Measurements from ENCODE around the gene P4HA2.

The P4HA2 gene

DNA sequence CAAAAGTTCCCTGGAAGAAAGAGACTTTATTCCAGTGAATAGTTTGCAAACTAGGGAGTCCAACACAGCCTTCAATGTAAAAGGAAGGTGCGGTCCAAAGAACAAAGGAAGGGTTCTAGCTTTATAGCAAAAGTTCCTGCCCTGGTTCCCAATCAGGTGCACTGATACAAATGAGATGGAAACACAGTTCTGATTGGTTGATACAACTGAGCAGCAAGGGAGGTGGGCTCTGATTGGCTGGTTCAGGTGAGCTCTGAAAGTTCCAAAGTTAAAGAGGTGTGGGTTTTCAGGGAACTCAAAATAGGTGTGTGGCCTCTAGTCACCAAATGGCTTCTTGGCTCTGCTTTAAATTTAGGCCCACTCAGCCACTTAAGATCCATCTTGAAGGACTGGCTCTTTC lies 43.1 kb downstream of the P4HA2 start:
- H3K36me3 ChIP-seq (ENCODE audit: control insufficient read depth in 1 of 2, insufficient read depth in 2 of 2, low read length in 2 of 2), result no peaks in the 10 kb centered on the region
- no peak overlapping the region for H3K4me3 ChIP-seq (ENCODE audit: low read depth in 1 of 2, low read length in 2 of 2)
- no peaks in the 10 kb centered on the region for H3K27me3 ChIP-seq (ENCODE audit: control insufficient read depth in 1 of 2, insufficient read depth in 2 of 2, low read length in 2 of 2)
- H3K9ac ChIP-seq (ENCODE audit: low read depth in 1 of 2, low read length in 2 of 2), result no peak overlapping the region
- H3K27ac ChIP-seq (ENCODE audit: low read depth, low read length), result no peak overlapping the region
- no peaks in the 10 kb centered on the region for H3K9me3 ChIP-seq (ENCODE audit: control insufficient read depth in 1 of 2, low read length in 2 of 2)
- peaks cover 0 to 3% of the 10 kb centered on the region in 2 donors for H3K4me1 ChIP-seq (ENCODE audit: control insufficient read depth in 1 of 2, insufficient read depth in 2 of 2, low read length in 2 of 2)

DNA sequence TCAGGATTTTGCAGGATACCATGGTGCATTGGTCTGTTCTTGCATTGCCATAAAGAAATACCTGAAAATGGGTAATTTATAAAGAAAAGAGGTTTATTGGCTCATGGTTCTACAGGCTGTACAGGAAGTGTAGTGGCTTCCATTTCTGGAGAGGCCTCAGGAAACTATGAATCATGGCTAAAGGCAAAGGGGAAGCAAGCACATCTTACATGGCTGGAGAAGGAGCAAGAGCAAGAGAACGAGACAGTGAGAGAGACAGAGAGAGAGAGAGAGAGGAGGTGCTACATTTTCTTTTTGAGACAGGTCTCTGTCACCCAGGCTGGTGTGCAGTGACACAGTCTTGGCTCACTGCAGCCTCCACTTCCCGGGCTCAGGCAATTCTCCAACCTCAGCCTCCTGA lies 43.9 kb downstream of the P4HA2 start:
- peaks cover 0 to 3% of the 10 kb centered on the region in 2 donors for H3K4me1 ChIP-seq (ENCODE audit: control insufficient read depth in 1 of 2, insufficient read depth in 2 of 2, low read length in 2 of 2)
- no peak overlapping the region for H3K27ac ChIP-seq (ENCODE audit: low read depth, low read length)
- H3K9ac ChIP-seq (ENCODE audit: low read depth in 1 of 2, low read length in 2 of 2), result no peak overlapping the region
- no peaks in the 10 kb centered on the region for H3K9me3 ChIP-seq (ENCODE audit: control insufficient read depth in 1 of 2, low read length in 2 of 2)
- no peaks in the 10 kb centered on the region for H3K36me3 ChIP-seq (ENCODE audit: control insufficient read depth in 1 of 2, insufficient read depth in 2 of 2, low read length in 2 of 2)
- H3K4me3 ChIP-seq (ENCODE audit: low read depth in 1 of 2, low read length in 2 of 2), result no peak overlapping the region
- H3K27me3 ChIP-seq (ENCODE audit: control insufficient read depth in 1 of 2, insufficient read depth in 2 of 2, low read length in 2 of 2), result no peaks in the 10 kb centered on the region

DNA sequence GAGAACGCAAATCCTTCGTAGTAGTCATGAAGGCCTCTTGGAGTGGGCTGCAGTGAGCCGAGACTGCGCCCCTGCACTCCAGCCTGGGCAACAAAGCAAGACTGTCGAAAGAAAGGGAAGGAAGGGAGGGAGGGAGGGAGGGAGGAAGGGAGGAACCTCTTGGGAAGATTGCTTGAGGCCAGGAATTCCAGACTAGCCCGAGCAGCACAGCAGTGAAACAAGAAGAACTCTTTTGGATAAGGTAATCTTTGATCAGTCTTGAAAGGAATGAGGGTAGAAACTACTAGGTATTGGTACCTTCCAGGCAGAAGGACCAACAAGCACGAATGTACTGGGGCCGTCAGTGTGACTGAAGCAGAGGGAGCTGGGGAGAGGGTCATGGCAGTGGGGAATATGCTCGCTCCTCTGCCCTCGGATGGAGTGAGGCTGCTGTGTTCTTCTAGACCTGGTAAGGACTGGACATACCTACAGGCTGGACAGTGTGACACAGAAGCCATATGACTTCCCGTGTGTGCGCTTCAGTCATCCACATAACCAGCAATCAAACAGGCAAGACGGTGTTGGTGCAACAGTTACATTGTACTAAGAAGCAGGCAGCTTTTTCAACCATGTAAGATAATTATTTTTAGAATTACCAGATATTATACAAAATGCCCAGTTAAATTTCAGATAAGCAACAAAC lies 45.2 kb downstream of the P4HA2 start:
- Histone ChIP-seq H3K9me3 (ENCODE audit: control insufficient read depth in 1 of 2, low read length in 2 of 2) (no peaks in the 10 kb centered on the region), H3K4me1 (ENCODE audit: control insufficient read depth in 1 of 2, insufficient read depth in 2 of 2, low read length in 2 of 2) (peaks cover 0 to 3% of the 10 kb centered on the region in 2 donors), H3K9ac (ENCODE audit: low read depth in 1 of 2, low read length in 2 of 2) (no peak overlapping the region), H3K27me3 (ENCODE audit: control insufficient read depth in 1 of 2, insufficient read depth in 2 of 2, low read length in 2 of 2) (no peaks in the 10 kb centered on the region), H3K36me3 (ENCODE audit: control insufficient read depth in 1 of 2, insufficient read depth in 2 of 2, low read length in 2 of 2) (no peaks in the 10 kb centered on the region), H3K4me3 (ENCODE audit: low read depth in 1 of 2, low read length in 2 of 2) (no peak overlapping the region), H3K27ac (ENCODE audit: low read depth, low read length) (no peak overlapping the region)

- no peaks in the 10 kb centered on the region for H3K27me3 ChIP-seq (ENCODE audit: control insufficient read depth in 1 of 2, insufficient read depth in 2 of 2, low read length in 2 of 2)
- no peak overlapping the region for H3K9ac ChIP-seq (ENCODE audit: low read depth in 1 of 2, low read length in 2 of 2)
- H3K9me3 ChIP-seq (ENCODE audit: control insufficient read depth in 1 of 2, low read length in 2 of 2), result no peaks in the 10 kb centered on the region
- H3K27ac ChIP-seq (ENCODE audit: low read depth, low read length), result no peak overlapping the region
- no peak overlapping the region for H3K4me3 ChIP-seq (ENCODE audit: low read depth in 1 of 2, low read length in 2 of 2)
- peaks cover 0 to 8% of the 10 kb centered on the region in 2 donors for H3K4me1 ChIP-seq (ENCODE audit: control insufficient read depth in 1 of 2, insufficient read depth in 2 of 2, low read length in 2 of 2)
- H3K36me3 ChIP-seq (ENCODE audit: control insufficient read depth in 1 of 2, insufficient read depth in 2 of 2, low read length in 2 of 2), result no peaks in the 10 kb centered on the region
These were observed 46.5 kb downstream of the P4HA2 start for GRCh38 chr5:132181011-132181629.

DNA sequence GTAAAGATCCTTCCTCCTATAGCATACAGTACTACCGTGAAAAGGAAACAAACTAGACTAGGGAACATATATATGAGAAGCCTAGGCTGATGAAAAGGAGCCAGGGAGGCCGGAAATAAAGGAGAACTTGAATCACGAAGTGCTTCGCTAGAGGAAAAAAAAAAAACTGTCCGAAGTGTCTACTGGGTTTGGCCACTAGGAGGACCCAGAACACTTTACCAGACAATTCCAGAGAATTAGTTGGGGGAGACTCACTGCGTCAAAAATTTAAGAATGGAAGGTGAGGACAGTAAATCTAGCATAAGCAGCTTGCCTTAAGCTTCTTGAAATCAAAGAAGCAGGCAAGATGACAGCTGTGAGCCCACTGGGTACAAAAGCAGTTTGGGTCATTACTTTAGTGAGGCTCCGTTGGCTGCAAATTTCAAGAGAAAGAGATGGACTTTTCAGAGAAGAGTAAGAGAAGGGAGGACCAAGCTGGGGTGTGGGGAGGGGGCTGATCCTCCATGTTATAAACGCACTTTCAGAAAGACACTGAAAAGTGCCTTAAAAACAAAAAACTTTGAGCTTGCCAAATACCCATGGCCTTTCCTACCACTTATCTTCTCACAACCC lies 47.4 kb downstream of the P4HA2 start:
- H3K27me3 ChIP-seq (ENCODE audit: control insufficient read depth in 1 of 2, insufficient read depth in 2 of 2, low read length in 2 of 2), result no peaks in the 10 kb centered on the region
- H3K4me3 ChIP-seq (ENCODE audit: low read depth in 1 of 2, low read length in 2 of 2), result no peak overlapping the region
- no peaks in the 10 kb centered on the region for H3K36me3 ChIP-seq (ENCODE audit: control insufficient read depth in 1 of 2, insufficient read depth in 2 of 2, low read length in 2 of 2)
- no peaks in the 10 kb centered on the region for H3K9me3 ChIP-seq (ENCODE audit: control insufficient read depth in 1 of 2, low read length in 2 of 2)
- H3K27ac ChIP-seq (ENCODE audit: low read depth, low read length), result no peak overlapping the region
- peaks cover 0 to 8% of the 10 kb centered on the region in 2 donors for H3K4me1 ChIP-seq (ENCODE audit: control insufficient read depth in 1 of 2, insufficient read depth in 2 of 2, low read length in 2 of 2)
- no peak overlapping the region for H3K9ac ChIP-seq (ENCODE audit: low read depth in 1 of 2, low read length in 2 of 2)

DNA sequence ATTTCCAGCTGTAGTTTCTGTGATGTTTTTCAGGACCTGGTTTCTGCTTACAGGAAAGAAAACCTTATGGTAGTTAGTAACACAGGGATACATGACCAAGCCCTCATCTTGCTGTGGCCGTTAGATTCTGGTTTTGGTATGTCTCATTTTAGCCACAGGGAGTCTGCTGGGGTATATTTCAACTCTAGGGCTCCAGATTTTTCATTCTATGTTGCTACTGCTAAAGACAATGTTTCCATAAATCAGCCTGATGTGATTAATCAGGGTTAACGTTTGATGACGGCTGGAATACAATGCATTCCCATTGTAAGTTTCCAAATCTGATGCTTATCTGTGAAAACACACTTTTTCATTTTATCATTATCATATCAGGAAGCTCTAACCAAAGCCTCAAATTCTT lies 48.2 kb downstream of the P4HA2 start:
- no peaks in the 10 kb centered on the region for H3K36me3 ChIP-seq (ENCODE audit: control insufficient read depth in 1 of 2, insufficient read depth in 2 of 2, low read length in 2 of 2)
- H3K27me3 ChIP-seq (ENCODE audit: control insufficient read depth in 1 of 2, insufficient read depth in 2 of 2, low read length in 2 of 2), result no peaks in the 10 kb centered on the region
- no peak overlapping the region for H3K9ac ChIP-seq (ENCODE audit: low read depth in 1 of 2, low read length in 2 of 2)
- peaks cover 0 to 8% of the 10 kb centered on the region in 2 donors for H3K4me1 ChIP-seq (ENCODE audit: control insufficient read depth in 1 of 2, insufficient read depth in 2 of 2, low read length in 2 of 2)
- H3K4me3 ChIP-seq (ENCODE audit: low read depth in 1 of 2, low read length in 2 of 2), result no peak overlapping the region
- H3K27ac ChIP-seq (ENCODE audit: low read depth, low read length), result no peak overlapping the region
- H3K9me3 ChIP-seq (ENCODE audit: control insufficient read depth in 1 of 2, low read length in 2 of 2), result no peaks in the 10 kb centered on the region

- Histone ChIP-seq H3K9ac (ENCODE audit: low read depth in 1 of 2, low read length in 2 of 2) (no peak overlapping the region), H3K4me1 (ENCODE audit: control insufficient read depth in 1 of 2, insufficient read depth in 2 of 2, low read length in 2 of 2) (peaks cover 0 to 8% of the 10 kb centered on the region in 2 donors), H3K27ac (ENCODE audit: low read depth, low read length) (no peak overlapping the region), H3K36me3 (ENCODE audit: control insufficient read depth in 1 of 2, insufficient read depth in 2 of 2, low read length in 2 of 2) (no peaks in the 10 kb centered on the region), H3K4me3 (ENCODE audit: low read depth in 1 of 2, low read length in 2 of 2) (no peak overlapping the region), H3K9me3 (ENCODE audit: control insufficient read depth in 1 of 2, low read length in 2 of 2) (no peaks in the 10 kb centered on the region), H3K27me3 (ENCODE audit: control insufficient read depth in 1 of 2, insufficient read depth in 2 of 2, low read length in 2 of 2) (no peaks in the 10 kb centered on the region)
These were observed 49.9 kb downstream of the P4HA2 start for GRCh38 chr5:132177691-132178149.

DNA sequence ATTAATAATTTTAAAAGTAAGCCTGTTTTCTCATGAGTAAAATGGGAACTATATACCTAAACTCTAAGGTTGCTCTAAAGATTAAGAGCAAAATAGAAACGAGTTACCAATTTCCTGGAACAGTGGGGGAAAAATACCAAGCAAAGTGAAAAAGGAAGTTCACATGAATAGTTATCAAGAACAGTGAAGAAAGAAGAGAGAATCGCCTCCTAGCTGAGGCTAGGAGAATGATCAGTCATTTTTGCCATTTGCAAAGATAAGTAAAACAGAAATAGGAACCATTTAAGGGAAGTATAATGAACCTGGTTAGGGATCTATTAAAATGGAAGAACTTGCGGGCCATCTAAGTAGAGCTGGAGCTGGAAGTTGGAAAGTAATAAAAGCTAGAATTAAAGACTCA lies 50.7 kb downstream of the P4HA2 start:
- Histone ChIP-seq H3K27ac (ENCODE audit: low read depth, low read length) (no peak overlapping the region), H3K4me1 (ENCODE audit: control insufficient read depth in 1 of 2, insufficient read depth in 2 of 2, low read length in 2 of 2) (peaks cover 0 to 8% of the 10 kb centered on the region in 2 donors)

GRCh38 chr5:132176521-132176945 lies 51.1 kb downstream of the P4HA2 start:
- H3K36me3 ChIP-seq (ENCODE audit: control insufficient read depth in 1 of 2, insufficient read depth in 2 of 2, low read length in 2 of 2), result no peaks in the 10 kb centered on the region
- H3K4me3 ChIP-seq (ENCODE audit: low read depth in 1 of 2, low read length in 2 of 2), result peak overlapping the region in 1 of 2 donors; percentile 17
- H3K27ac ChIP-seq (ENCODE audit: low read depth, low read length), result no peak overlapping the region
- no peaks in the 10 kb centered on the region for H3K27me3 ChIP-seq (ENCODE audit: control insufficient read depth in 1 of 2, insufficient read depth in 2 of 2, low read length in 2 of 2)
- peaks cover 0 to 8% of the 10 kb centered on the region in 2 donors for H3K4me1 ChIP-seq (ENCODE audit: control insufficient read depth in 1 of 2, insufficient read depth in 2 of 2, low read length in 2 of 2)
- H3K9ac ChIP-seq (ENCODE audit: low read depth in 1 of 2, low read length in 2 of 2), result no peak overlapping the region
- H3K9me3 ChIP-seq (ENCODE audit: control insufficient read depth in 1 of 2, low read length in 2 of 2), result no peaks in the 10 kb centered on the region

More for the DNA sequence above, 50.7 kb downstream of the P4HA2 start:
- Histone ChIP-seq H3K27me3 (ENCODE audit: control insufficient read depth in 1 of 2, insufficient read depth in 2 of 2, low read length in 2 of 2) (no peaks in the 10 kb centered on the region), H3K4me3 (ENCODE audit: low read depth in 1 of 2, low read length in 2 of 2) (peak overlapping the region in 1 of 2 donors; percentile 17), H3K9me3 (ENCODE audit: control insufficient read depth in 1 of 2, low read length in 2 of 2) (no peaks in the 10 kb centered on the region), H3K36me3 (ENCODE audit: control insufficient read depth in 1 of 2, insufficient read depth in 2 of 2, low read length in 2 of 2) (no peaks in the 10 kb centered on the region), H3K9ac (ENCODE audit: low read depth in 1 of 2, low read length in 2 of 2) (no peak overlapping the region)

DNA sequence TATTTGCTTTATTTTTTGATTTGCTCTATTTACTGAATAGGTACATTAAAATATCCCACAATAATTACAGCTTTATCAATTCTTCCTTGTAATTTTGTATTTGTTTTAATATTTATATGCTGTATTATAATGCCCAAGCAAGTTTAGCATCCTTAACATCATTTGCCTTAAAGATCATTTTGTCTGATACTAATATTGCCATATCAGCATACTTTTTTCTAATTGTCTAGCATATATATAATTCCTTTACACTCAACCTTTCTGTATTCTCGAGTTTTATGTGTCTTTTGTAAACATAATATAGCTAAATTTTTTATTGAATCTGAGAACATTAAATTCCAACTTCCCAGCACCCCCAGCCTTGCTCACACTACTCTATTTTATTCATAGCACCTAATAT lies 64.7 kb downstream of the P4HA2 start:
- no peak overlapping the region for H3K4me3 ChIP-seq (ENCODE audit: low read depth in 1 of 2, low read length in 2 of 2)
- no peaks in the 10 kb centered on the region for H3K27me3 ChIP-seq (ENCODE audit: control insufficient read depth in 1 of 2, insufficient read depth in 2 of 2, low read length in 2 of 2)
- H3K9ac ChIP-seq (ENCODE audit: low read depth in 1 of 2, low read length in 2 of 2), result no peak overlapping the region
- no peaks in the 10 kb centered on the region for H3K36me3 ChIP-seq (ENCODE audit: control insufficient read depth in 1 of 2, insufficient read depth in 2 of 2, low read length in 2 of 2)
- H3K9me3 ChIP-seq (ENCODE audit: control insufficient read depth in 1 of 2, low read length in 2 of 2), result peaks cover 0 to 2% of the 10 kb centered on the region in 2 donors
- H3K4me1 ChIP-seq (ENCODE audit: control insufficient read depth in 1 of 2, insufficient read depth in 2 of 2, low read length in 2 of 2), result no peaks in the 10 kb centered on the region
- H3K27ac ChIP-seq (ENCODE audit: low read depth, low read length), result no peak overlapping the region

All from duodenal mucosa (tissue), 2 donors.